H1 (cell line): ENCODE measurements around the gene MYO16. TPM values are rescaled to one million over a fixed set of nuclear protein-coding genes. Genes with fewer than 3 reads are reported as not detected.

ENCODE experiments used
- CTCF ChIA-PET: fragments of 300-600 bp; sonication (Branson Sonifier 250); formaldehyde crosslinking; loops from one replicate; lab custom pipeline; 2021; ENCODE audit not compliant: partially characterized antibody; lab: Charles Lee
- POLR2A ChIA-PET: fragments of 300-600 bp; sonication (Branson Sonifier 250); formaldehyde crosslinking; loops from one replicate; lab custom pipeline; 2021; ENCODE audit warnings: inconsistent platforms; ENCODE audit not compliant: partially characterized antibody; lab: Charles Lee
- DNase-seq, 2 experiments: peaks; one replicate each; pipeline versions ENCODE4 v3.0.0 to v3.0.0-alpha.2; 2010 to 2022; ENCODE audit warnings: low spot score in 2 of 2, low read depth in 1 of 2, mixed read lengths in 1 of 2
- FAIRE-seq: peaks from 2 replicates; lab custom pipeline; 2011; peaks lifted over from hg19 to GRCh38; lab: Jason Lieb, UNC
- H2AFZ ChIP-seq: 2 replicates; pipeline ENCODE4 v1.8.1; 2012; ENCODE audit warnings: low read length, inconsistent platforms
- H2AK5ac ChIP-seq: 2 replicates; pipeline ENCODE4 v1.6.1; 2013; ENCODE audit warnings: low read depth, low read length
- H2BK120ac ChIP-seq: replicated peaks from 2 replicates; pipeline ENCODE3; 2013; ENCODE audit warnings: low read depth, low read length, inconsistent platforms
- H2BK12ac ChIP-seq: 2 replicates; pipeline ENCODE4 v1.6.1; 2013; ENCODE audit warnings: low read depth, low read length
- H2BK15ac ChIP-seq: 2 replicates; pipeline ENCODE4 v1.6.1; 2013; ENCODE audit warnings: low read length
- H2BK20ac ChIP-seq: 2 replicates; pipeline ENCODE4 v1.6.1; 2013; ENCODE audit warnings: low read length
- H2BK5ac ChIP-seq: 2 replicates; pipeline ENCODE4 v1.6.1; 2013; ENCODE audit warnings: low read depth, low read length
- H3K14ac ChIP-seq: 2 replicates; pipeline ENCODE4 v1.6.1; 2013; ENCODE audit warnings: inconsistent platforms; ENCODE audit not compliant: insufficient read length
- H3K18ac ChIP-seq: 2 replicates; pipeline ENCODE4 v1.6.1; 2013; ENCODE audit warnings: low read length; ENCODE audit errors: extremely low read depth
- H3K23ac ChIP-seq: 2 replicates; pipeline ENCODE4 v1.6.1; 2013; ENCODE audit warnings: inconsistent platforms; ENCODE audit not compliant: insufficient read length
- H3K23me2 ChIP-seq: 2 replicates; pipeline ENCODE4 v1.6.1; 2013; ENCODE audit warnings: low read depth, low read length
- H3K27ac ChIP-seq: 2 replicates; pipeline ENCODE4 v1.6.1; 2011; ENCODE audit warnings: low read depth, low read length, inconsistent platforms
- H3K27me3 ChIP-seq, 4 experiments: replicated peaks in 1 of 4; 1 replicate in 1 of 4; 2 replicates in 3 of 4; pipeline versions ENCODE4 v1.6.1 to v1.8.1; 2011 to 2013; ENCODE audit warnings: low read length in 3 of 4, mild to moderate bottlenecking in 3 of 4, inconsistent platforms in 2 of 4, mixed read lengths in 2 of 4, moderate library complexity in 1 of 4; ENCODE audit not compliant: control insufficient read depth in 3 of 4, insufficient read depth in 3 of 4; ENCODE audit errors: extremely low read depth in 1 of 4
- H3K36me3 ChIP-seq, 4 experiments: 2 replicates each; pipeline versions ENCODE4 v1.6.1 to v1.8.1; 2011 to 2013; ENCODE audit warnings: mild to moderate bottlenecking in 4 of 4, low read length in 3 of 4, moderate library complexity in 2 of 4, control low read depth in 1 of 4, inconsistent platforms in 1 of 4; ENCODE audit not compliant: insufficient read depth in 4 of 4, control insufficient read depth in 2 of 4
- H3K4ac ChIP-seq: replicated peaks from 2 replicates; pipeline ENCODE3; 2013; ENCODE audit warnings: low read length, low read depth, mixed read lengths, inconsistent platforms; ENCODE audit not compliant: insufficient read length
- H3K4me1 ChIP-seq, 4 experiments: replicated peaks in 1 of 4; 1 replicate in 1 of 4; 2 replicates in 3 of 4; pipeline versions ENCODE4 v1.6.1 to v1.8.1; 2011 to 2013; ENCODE audit warnings: low read length in 3 of 4, inconsistent platforms in 2 of 4, mixed read lengths in 1 of 4; ENCODE audit not compliant: insufficient read depth in 4 of 4, control insufficient read depth in 3 of 4
- H3K4me2 ChIP-seq, 2 experiments: 2 replicates each; pipeline versions ENCODE4 v1.6.1 to v1.8.1; 2011 to 2013; ENCODE audit warnings: low read depth in 2 of 2, low read length in 2 of 2, control low read depth in 1 of 2, inconsistent platforms in 1 of 2, mild to moderate bottlenecking in 1 of 2; ENCODE audit not compliant: insufficient read depth in 1 of 2
- H3K4me3 ChIP-seq, 4 experiments: fragments of 200-600, 300-600 bp in 1 of 4; sonication (generic), shearing (Covaris generic), sonication (Bioruptor Twin) in 1 of 4; 2 replicates each; pipeline versions ENCODE4 v1.5.1 to v1.8.1; 2011 to 2016; ENCODE audit warnings: low read length in 4 of 4, low read depth in 3 of 4, control low read depth in 2 of 4, inconsistent platforms in 2 of 4, mild to moderate bottlenecking in 2 of 4, mixed read lengths in 1 of 4, moderate library complexity in 1 of 4; ENCODE audit not compliant: insufficient read depth in 2 of 4; ENCODE audit errors: extremely low read depth in 1 of 4
- H3K56ac ChIP-seq: replicated peaks from 2 replicates; pipeline ENCODE3; 2013; ENCODE audit warnings: low read depth, mild to moderate bottlenecking, mixed read lengths, low read length, inconsistent platforms; ENCODE audit not compliant: insufficient read length
- H3K79me1 ChIP-seq: 2 replicates; pipeline ENCODE4 v1.6.1; 2013; ENCODE audit warnings: low read depth, low read length, control low read depth
- H3K79me2 ChIP-seq, 2 experiments: 2 replicates each; pipeline versions ENCODE4 v1.6.1 to v1.8.1; 2012 to 2013; ENCODE audit warnings: low read length in 2 of 2, mild to moderate bottlenecking in 2 of 2, inconsistent platforms in 1 of 2; ENCODE audit not compliant: insufficient read depth in 2 of 2, control insufficient read depth in 1 of 2
- H3K9ac ChIP-seq, 4 experiments: replicated peaks in 1 of 4; 1 replicate in 1 of 4; 2 replicates in 3 of 4; pipeline versions ENCODE4 v1.6.1 to v1.8.1; 2011 to 2013; ENCODE audit warnings: low read depth in 3 of 4, low read length in 3 of 4, control low read depth in 2 of 4, mild to moderate bottlenecking in 2 of 4, moderate library complexity in 2 of 4, inconsistent platforms in 1 of 4; ENCODE audit errors: extremely low read depth in 1 of 4
- H3K9me3 ChIP-seq, 2 experiments: 2 replicates each; pipeline versions ENCODE4 v1.6.1 to v1.8.1; 2012 to 2013; ENCODE audit warnings: mild to moderate bottlenecking in 2 of 2, moderate library complexity in 2 of 2, control low read depth in 1 of 2, inconsistent platforms in 1 of 2, low read depth in 1 of 2, low read length in 1 of 2, mixed read lengths in 1 of 2; ENCODE audit not compliant: insufficient read depth in 2 of 2
- H4K20me1 ChIP-seq, 2 experiments: replicated peaks in 1 of 2; 2 replicates each; pipeline versions ENCODE3 to v1.8.1; 2011 to 2013; ENCODE audit warnings: inconsistent platforms in 2 of 2, low read length in 2 of 2, mild to moderate bottlenecking in 1 of 2; ENCODE audit not compliant: insufficient read depth in 2 of 2, control insufficient read depth in 1 of 2
- H4K5ac ChIP-seq: 2 replicates; pipeline ENCODE4 v1.6.1; 2013; ENCODE audit warnings: low read length, low read depth, mixed read lengths, inconsistent platforms; ENCODE audit not compliant: insufficient read length
- H4K8ac ChIP-seq: 2 replicates; pipeline ENCODE4 v1.8.0; 2013; ENCODE audit warnings: mild to moderate bottlenecking, moderate library complexity, low read length, inconsistent platforms; ENCODE audit not compliant: insufficient read depth; ENCODE audit errors: extremely low read depth
- H4K91ac ChIP-seq: replicated peaks from 2 replicates; pipeline ENCODE3; 2013; ENCODE audit warnings: low read length, mixed read lengths, inconsistent platforms; ENCODE audit not compliant: insufficient read length
- CBX5 ChIP-seq: fragments of 300-800, 300-1000 bp; sonication (generic); IDR thresholded peaks from 2 replicates; pipeline ENCODE4 v1.7.1; 2016; ENCODE audit warnings: antibody characterized with exemption, low read length, low read depth
- CHD1 ChIP-seq: IDR thresholded peaks from 2 replicates; pipeline ENCODE4 v1.6.1; 2012; ENCODE audit warnings: low read depth, low read length, improper control_type of control experiment
- E2F6 ChIP-seq: IDR thresholded peaks from 2 replicates; pipeline ENCODE4 v1.6.1; 2012; ENCODE audit warnings: inconsistent platforms
- FOSL1 ChIP-seq: IDR thresholded peaks from 2 replicates; pipeline ENCODE4 v1.6.1; 2011; ENCODE audit warnings: mild to moderate bottlenecking, low read depth, low read length, moderate library complexity; ENCODE audit not compliant: insufficient read depth
- MAFK ChIP-seq: IDR thresholded peaks from 2 replicates; pipeline ENCODE4 v1.6.1; 2012; ENCODE audit warnings: low read depth, mild to moderate bottlenecking, improper control_type of control experiment, low read length
- RXRA ChIP-seq: IDR thresholded peaks from 2 replicates; pipeline ENCODE4 v1.6.1; 2011; ENCODE audit warnings: low read depth, mild to moderate bottlenecking, low read length, moderate library complexity; ENCODE audit not compliant: insufficient read depth
- SP4 ChIP-seq: IDR thresholded peaks from 2 replicates; pipeline ENCODE4 v1.6.1; 2012; ENCODE audit warnings: low read length, inconsistent platforms
- ZNF274 ChIP-seq: IDR thresholded peaks from 2 replicates; pipeline ENCODE4 v1.7.0; 2012; ENCODE audit warnings: low read length, borderline replicate concordance; ENCODE audit errors: extremely low read depth
- WGBS, 2 experiments: shearing (Covaris generic) in 1 of 2; methylation state at CpG; one replicate each; pipeline versions ENCODE4 v1.1.6 to v1.1.7; 2013 to 2015; ENCODE audit warnings: low lambda C conversion rate in 2 of 2, mixed read lengths in 2 of 2, inconsistent platforms in 1 of 2, low coverage in 1 of 2, missing lambda C conversion rate in 1 of 2; ENCODE audit not compliant: insufficient replicate concordance in 2 of 2, insufficient coverage in 1 of 2, insufficient read length in 1 of 2; ENCODE audit errors: extremely low coverage in 1 of 2, missing lambda C conversion rate in 1 of 2; 5-methylcytosine and 5-hydroxymethylcytosine counted together
- polyA plus RNA-seq, 7 experiments: library from polyadenylated mRNA; depleted of rRNA in 3 of 7; stranded (reverse) in 5 of 7; unstranded in 2 of 7; fragments of >200 nt in 5 of 7; fragments of 200-250 nt in 2 of 7; gene quantifications; 1 replicate in 5 of 7; 2 replicates in 1 of 7; 4 replicates in 1 of 7; pipeline versions ENCODE4 v1.2.1 to v1.2.3, GENCODE V29; 2011 to 2013; ENCODE audit warnings: missing spikeins in 2 of 7, mixed read lengths in 2 of 7
- total RNA-seq: library from RNA; stranded (reverse); fragmentation: NEBNext Ultra II Directional; extraction: Animal tissue kit (Norgen Biotek cat#: 25700); gene quantifications from 2 replicates; pipeline ENCODE4 v1.2.1, GENCODE V29; 2021

The MYO16 gene
- total and polyA plus RNA-seq, 2 of the 8 experiments (the other 6 are each of a cell fraction or from before 2014, with no cell fraction given) = 0.02 to 0.22 TPM

- Histone ChIP-seq H3K79me1 (no peaks in the 10 kb centered on the region), H3K4me3 (no peak overlapping the region), H3K4me2 (no peak overlapping the region), H2AFZ (no peak overlapping the region), H4K5ac (no peak overlapping the region), H3K23ac (no peak overlapping the region), H2BK120ac (no peak overlapping the region), H4K8ac (no peak overlapping the region), H4K91ac (no peak overlapping the region), H2BK5ac (no peak overlapping the region), H2BK20ac (no peak overlapping the region), H3K23me2 (no peaks in the 10 kb centered on the region), H2AK5ac (no peak overlapping the region), H3K18ac (no peak overlapping the region)
- POLR2A ChIA-PET = no interaction called here
- FAIRE-seq = no peak
- TF ChIP-seq MAFK (no peak), FOSL1 (no peak), ZNF274 (no peak), RXRA (no peak), E2F6 (no peak), CHD1 (no peak), CBX5 (no peak), SP4 (no peak)
- TF ChIP-seq, all 59 proteins: peak for 0
- Histone ChIP-seq H3K79me2 (no peaks in the 10 kb centered on the region), H3K36me3 (no peaks in the 10 kb centered on the region), H3K9me3 (no peaks in the 10 kb centered on the region), H2BK12ac (no peak overlapping the region), H2BK15ac (no peak overlapping the region), H3K4ac (no peak overlapping the region), H3K27ac (no peak overlapping the region), H3K56ac (no peak overlapping the region), H3K27me3 (no peaks in the 10 kb centered on the region), H3K14ac (no peak overlapping the region), H4K20me1 (no peaks in the 10 kb centered on the region), H3K9ac (no peak overlapping the region), H3K4me1 (no peaks in the 10 kb centered on the region)
- no peak for DNase-seq
- CTCF ChIA-PET = interaction anchor here (1.5 kb wide), 1 partner anchor 100 kb away, joined by 4 read pairs; no protein-coding TSS in a partner anchor
- WGBS, 2 experiments = 91% methylated on average over 8 of the region's 8 CpGs; no CpG with 5 or more reads in 1 of the 2 experiments
Measured at GRCh38 chr13:108708921-108709320, 79.5 kb downstream of the MYO16 start.
